G401 (cell line): ENCODE results near the gene IL10RB. TPM values are rescaled to one million over a fixed set of nuclear protein-coding genes. Genes with fewer than 3 reads are reported as not detected.
"Not testable (repeated sequence)": the region's sequence is repeated elsewhere in the genome, so short reads cannot be mapped to it uniquely, and the experiment has no call there.

Experiments
- DNase-seq: peaks from one replicate; pipeline ENCODE4 v3.0.0-alpha.2; 2015; ENCODE audit warnings: low spot score
- in situ Hi-C: cut with HindIII; loops from 2 replicates; pipeline ENCODE4 v1.10.0; 2016; ENCODE audit warnings: low sequenced_read_pairs, mixed read lengths
- total RNA-seq: library from RNA; depleted of rRNA; stranded (reverse); fragments of >200 nt; shearing (Covaris generic); gene quantifications from 2 replicates; pipeline ENCODE4 v1.2.3, GENCODE V29; 2014

Gene IL10RB
- total RNA-seq, 1 experiment from 2014 or later = 16.7 TPM

GRCh38 chr21:33238565-33239255 is 27.5 kb upstream of the IL10RB start:
- no peak for DNase-seq

GRCh38 chr21:33239559-33240127 is 26.5 kb upstream of the IL10RB start:
- DNase-seq, in situ Hi-C loops: not testable (repeated sequence)

More at GRCh38 chr21:33238565-33239255, 27.5 kb upstream of the IL10RB start:
- in situ Hi-C loops = no loop called here

- DNase-seq = no peak
- in situ Hi-C loops = no loop called here
Observed at GRCh38 chr21:33240404-33240803, 25.8 kb upstream of the IL10RB start.

- DNase-seq = no peak
- in situ Hi-C loops = no loop called here
Observed at GRCh38 chr21:33241846-33242245, 24.3 kb upstream of the IL10RB start.

GRCh38 chr21:33242846-33243245 is 23.3 kb upstream of the IL10RB start:
- DNase-seq, in situ Hi-C loops: not testable (repeated sequence)

GRCh38 chr21:33244082-33244778 is 21.9 kb upstream of the IL10RB start:
- DNase-seq = no peak
- in situ Hi-C loops = no loop called here

- DNase-seq = no peak
- in situ Hi-C loops = no loop called here
Observed at GRCh38 chr21:33244779-33245105, 21.4 kb upstream of the IL10RB start.

- DNase-seq = no peak
- in situ Hi-C loops = no loop called here
Observed at GRCh38 chr21:33245289-33245918, 20.8 kb upstream of the IL10RB start.

GRCh38 chr21:33246506-33246905 is 19.7 kb upstream of the IL10RB start:
- in situ Hi-C loops = no loop called here
- no peak for DNase-seq

- no peak for DNase-seq
- in situ Hi-C loops = no loop called here
Observed at GRCh38 chr21:33246963-33247362, 19.2 kb upstream of the IL10RB start.

- no peak for DNase-seq
- in situ Hi-C loops = no loop called here
Observed at GRCh38 chr21:33247599-33247998, 18.6 kb upstream of the IL10RB start.

- no peak for DNase-seq
- in situ Hi-C loops = no loop called here
Observed at GRCh38 chr21:33249331-33250002, 16.7 kb upstream of the IL10RB start.

GRCh38 chr21:33251119-33251518 is 15.0 kb upstream of the IL10RB start:
- no peak for DNase-seq
- in situ Hi-C loops = no loop called here

GRCh38 chr21:33253382-33253781 is 12.8 kb upstream of the IL10RB start:
- DNase-seq = peak; percentile 16
- in situ Hi-C loops = not testable (repeated sequence)

GRCh38 chr21:33254766-33255165 is 11.4 kb upstream of the IL10RB start:
- DNase-seq = no peak
- in situ Hi-C loops = no loop called here

- in situ Hi-C loops = no loop called here
Observed at GRCh38 chr21:33255404-33255803, 10.8 kb upstream of the IL10RB start.

GRCh38 chr21:33256019-33256418 is 10.1 kb upstream of the IL10RB start:
- DNase-seq = no peak
- in situ Hi-C loops = no loop called here

More at GRCh38 chr21:33255404-33255803, 10.8 kb upstream of the IL10RB start:
- no peak for DNase-seq

- in situ Hi-C loops = no loop called here
Observed at GRCh38 chr21:33257094-33257803, 8.9 kb upstream of the IL10RB start.

GRCh38 chr21:33258475-33258874 is 7.7 kb upstream of the IL10RB start:
- DNase-seq = no peak
- in situ Hi-C loops = no loop called here

More at GRCh38 chr21:33257094-33257803, 8.9 kb upstream of the IL10RB start:
- DNase-seq = no peak
